NCI-H2227 (cell line): ENCODE measurements around the gene RPS6KA2.
"Not testable (repeated sequence)": the region's sequence is repeated elsewhere in the genome, so short reads cannot be mapped to it uniquely, and the experiment has no call there.

Experiments used
- DNase-seq: peaks from one replicate; lab custom pipeline; 2025; ENCODE audit not compliant: unreplicated experiment; lab: John Stamatoyannopoulos, UW

Gene RPS6KA2

GRCh38 chr6:166386111-166386510 lies 240.9 kb downstream of the RPS6KA2 start:
- no peak for DNase-seq

GRCh38 chr6:166383802-166384363 lies 243.2 kb downstream of the RPS6KA2 start:
- peak; percentile 56 for DNase-seq

GRCh38 chr6:166382933-166383801 lies 243.9 kb downstream of the RPS6KA2 start, which contains the start of gene MPC1:
MPC1 (minus strand) TSS chr6:166382940; CDS start chr6:166382876, 64 bp downstream.
- DNase-seq, result peak; percentile 94

- DNase-seq, result no peak
These were observed 244.5 kb downstream of the RPS6KA2 start for GRCh38 chr6:166382500-166382932.

GRCh38 chr6:166381733-166382499 lies 245.1 kb downstream of the RPS6KA2 start:
- peak; percentile 49 for DNase-seq

GRCh38 chr6:166381381-166381732 lies 245.7 kb downstream of the RPS6KA2 start:
- no peak for DNase-seq

- DNase-seq, result no peak
These were observed 247.3 kb downstream of the RPS6KA2 start for GRCh38 chr6:166379800-166380199.

GRCh38 chr6:166379103-166379586 lies 247.9 kb downstream of the RPS6KA2 start:
- no peak for DNase-seq

GRCh38 chr6:166377721-166378120 lies 249.3 kb downstream of the RPS6KA2 start:
- DNase-seq, result no peak

GRCh38 chr6:166375013-166375412 lies 252.0 kb downstream of the RPS6KA2 start:
- DNase-seq, result no peak

GRCh38 chr6:166370489-166370888 lies 256.6 kb downstream of the RPS6KA2 start:
- no peak for DNase-seq

GRCh38 chr6:166369782-166370181 lies 257.3 kb downstream of the RPS6KA2 start:
- no peak for DNase-seq

GRCh38 chr6:166366921-166367320 lies 260.1 kb downstream of the RPS6KA2 start:
- no peak for DNase-seq

GRCh38 chr6:166365806-166366205 lies 261.2 kb downstream of the RPS6KA2 start:
- no peak for DNase-seq

- no peak for DNase-seq
These were observed 261.8 kb downstream of the RPS6KA2 start for GRCh38 chr6:166365221-166365620.

- no peak for DNase-seq
These were observed 262.6 kb downstream of the RPS6KA2 start for GRCh38 chr6:166364456-166364855.

GRCh38 chr6:166362427-166362826 lies 264.6 kb downstream of the RPS6KA2 start:
- DNase-seq, result not testable (repeated sequence)

- DNase-seq, result no peak
These were observed 266.0 kb downstream of the RPS6KA2 start for GRCh38 chr6:166361077-166361429.

- DNase-seq, result no peak
These were observed 266.6 kb downstream of the RPS6KA2 start for GRCh38 chr6:166360243-166361076.
